ENCODE data around the gene CCDC141. TPM values are rescaled to one million over a fixed set of nuclear protein-coding genes. Genes with fewer than 3 reads are reported as not detected.

CCDC141 gene
- total and polyA plus RNA-seq, 2 experiments from 2014 or later, result 11.7 to 13.4 TPM

GRCh38 chr2:179024445-179024844 is 25.5 kb downstream of the CCDC141 start:
- Histone ChIP-seq H4K20me1 (replicated peaks; ENCODE audit: insufficient read depth) (no peaks in the 10 kb centered on the region), H3K79me2 (replicated peaks; ENCODE audit: insufficient read depth) (no peaks in the 10 kb centered on the region), H3K27ac (ENCODE audit: low read depth) (no peak overlapping the region; the same call in 1 of the 2 replicates), H3F3A (replicated peaks; ENCODE audit: low read depth) (no peaks in the 10 kb centered on the region), H3K27me3 (ENCODE audit: insufficient read depth) (no peaks in the 10 kb centered on the region), H3K4me2 (no peak overlapping the region), H3K4me1 (ENCODE audit: insufficient read depth) (no peaks in the 10 kb centered on the region), H3K4me3 (no peak overlapping the region), H3K36me3 (ENCODE audit: insufficient read depth) (peaks cover 8% of the 10 kb centered on the region), H2AFZ (no peak overlapping the region), H3K9me2 (ENCODE audit: insufficient read depth) (0 out of 2 replicates have a peak, but pooled peaks cover 4% of the 10 kb centered on the region)
- H3K27me3 Mint-ChIP-seq (ENCODE audit: insufficient read depth, low read depth, poor library complexity), result peaks cover 4% of the 10 kb centered on the region
- H3K27ac Mint-ChIP-seq, result no peak overlapping the region
- H3K4me1 Mint-ChIP-seq, result no peaks in the 10 kb centered on the region
- peaks cover 31% of the 10 kb centered on the region for H3K36me3 Mint-ChIP-seq (ENCODE audit: low read depth)
- H3K9me3 Mint-ChIP-seq, result peaks cover 32% of the 10 kb centered on the region
- H3K4me3 Mint-ChIP-seq, result no peak overlapping the region
- no peak for TF ChIP-seq EZH2phosphoT487 (IDR thresholded peaks at IDR 0.05; ENCODE audit: unreplicated experiment)
- no peak for TF ChIP-seq NANOG (IDR thresholded peaks at IDR 0.05; ENCODE audit: borderline replicate concordance)
- TF ChIP-seq CREB1 (CRISPR knock-in tag; IDR thresholded peaks at IDR 0.05; ENCODE audit: low read depth), result no peak
- no peak for TF ChIP-seq ZNF114 (CRISPR knock-in tag; IDR thresholded peaks at IDR 0.05)
- TF ChIP-seq POLR2AphosphoS5 (IDR thresholded peaks at IDR 0.05; ENCODE audit: low read depth), result no peak
- no peak for TF ChIP-seq EZH2 (IDR thresholded peaks at IDR 0.05; ENCODE audit: low read depth, unreplicated experiment)
- no peak for TF ChIP-seq REST (IDR thresholded peaks at IDR 0.05; ENCODE audit: unreplicated experiment)
- no peak for TF ChIP-seq STAT1 (IDR thresholded peaks at IDR 0.05; ENCODE audit: unreplicated experiment)
- no peak for TF ChIP-seq JUNB (IDR thresholded peaks at IDR 0.05; ENCODE audit: unreplicated experiment)
- no peak for TF ChIP-seq ETS1 (IDR thresholded peaks at IDR 0.05)
- no peak for TF ChIP-seq CTCF (conservative IDR thresholded peaks at IDR 0.05; ENCODE audit: low read depth in 2 of 2)
- no peak for TF ChIP-seq ZNF462 (CRISPR knock-in tag; IDR thresholded peaks at IDR 0.05)
- TF ChIP-seq ZNF331 (CRISPR knock-in tag; IDR thresholded peaks at IDR 0.05; ENCODE audit: low read depth), result no peak
- ATAC-seq, result no peak
- DNase-seq (ENCODE audit: low spot score), result no peak

Data from GM23338 (cell line).